Activated CD8-positive, alpha-beta memory T cell treated with anti-CD3 and anti-CD28 coated beads for 24 hours (primary cell): Measurements from ENCODE around the gene PSPN.

ENCODE experiments used
- DNase-seq: peaks from one replicate; pipeline ENCODE4 v3.0.0-alpha.2; 2020

Gene PSPN, protein sequence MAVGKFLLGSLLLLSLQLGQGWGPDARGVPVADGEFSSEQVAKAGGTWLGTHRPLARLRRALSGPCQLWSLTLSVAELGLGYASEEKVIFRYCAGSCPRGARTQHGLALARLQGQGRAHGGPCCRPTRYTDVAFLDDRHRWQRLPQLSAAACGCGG

DNA sequence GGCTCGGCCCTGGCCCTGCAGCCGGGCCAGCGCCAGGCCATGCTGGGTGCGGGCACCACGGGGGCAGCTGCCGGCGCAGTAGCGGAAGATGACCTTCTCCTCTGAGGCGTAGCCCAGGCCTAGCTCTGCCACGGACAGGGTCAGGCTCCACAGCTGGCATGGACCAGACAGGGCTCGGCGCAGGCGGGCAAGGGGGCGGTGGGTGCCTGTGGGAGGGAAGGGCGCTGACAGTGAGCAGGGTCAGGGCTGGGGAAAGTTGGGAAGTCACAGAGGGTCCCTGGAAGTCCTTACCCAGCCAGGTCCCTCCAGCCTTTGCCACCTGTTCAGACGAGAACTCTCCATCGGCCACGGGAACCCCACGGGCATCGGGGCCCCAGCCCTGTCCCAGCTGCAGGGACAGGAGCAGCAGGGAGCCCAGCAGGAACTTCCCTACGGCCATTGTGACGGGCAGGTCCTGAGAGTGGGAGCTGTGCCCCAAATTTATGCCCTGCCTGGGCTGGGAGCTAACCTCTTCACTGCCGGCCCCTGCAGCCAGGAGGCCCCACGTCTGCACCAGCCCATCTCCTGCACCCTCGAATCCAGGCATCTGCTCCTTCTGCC, at the start of gene PSPN:
Gene PSPN, minus strand, starts transcription at position 523 of the 600 bp plus-strand sequence. Its CDS starts 84 bp downstream, at position 439.
- DNase-seq: no peak

GRCh38 chr19:6424939-6425731, 49.4 kb upstream of the PSPN start:
- peak; percentile 98 for DNase-seq

DNA sequence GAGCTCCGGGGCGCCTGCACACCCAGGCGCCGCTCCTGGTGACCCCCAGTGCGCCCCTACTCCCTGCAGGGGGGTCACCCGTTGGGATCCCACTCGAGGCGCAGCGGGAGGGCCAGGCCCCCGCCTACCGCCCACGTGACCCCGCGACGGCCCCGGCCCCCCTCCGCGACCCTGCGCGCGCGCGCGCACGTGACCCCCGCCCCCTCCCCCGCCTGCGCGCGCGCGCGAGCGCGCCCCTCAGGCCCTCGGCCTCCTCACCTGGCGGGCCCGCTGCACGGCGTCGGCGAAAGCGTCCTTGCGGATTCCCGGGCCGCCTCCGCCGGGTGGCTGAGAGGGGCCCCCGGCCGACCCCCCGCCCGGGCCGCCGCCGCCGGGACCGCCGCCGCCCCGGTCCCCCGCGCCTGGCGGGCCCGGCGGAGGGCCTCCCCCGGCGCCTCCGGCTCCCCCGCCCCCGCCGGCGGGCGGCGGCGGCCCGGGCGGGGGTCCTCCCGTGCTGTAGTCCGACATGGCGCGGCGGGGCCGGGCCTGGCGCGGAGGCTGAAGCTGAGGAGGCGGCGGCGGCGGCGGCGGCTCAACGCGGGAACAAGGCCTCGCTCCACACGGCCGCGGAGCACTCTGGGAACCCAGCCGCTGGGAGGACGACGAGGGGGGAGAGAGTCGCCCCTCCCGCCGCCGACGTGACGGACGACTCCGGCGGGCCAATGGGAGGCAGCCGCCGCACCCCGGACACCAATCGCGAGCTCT, 48.6 kb upstream of the PSPN start, which contains the start of gene KHSRP:
Gene KHSRP, minus strand, starts transcription at position 617 of the 744 bp plus-strand sequence. Its CDS starts 110 bp downstream, at position 507.
- peak; percentile 70 for DNase-seq

DNA sequence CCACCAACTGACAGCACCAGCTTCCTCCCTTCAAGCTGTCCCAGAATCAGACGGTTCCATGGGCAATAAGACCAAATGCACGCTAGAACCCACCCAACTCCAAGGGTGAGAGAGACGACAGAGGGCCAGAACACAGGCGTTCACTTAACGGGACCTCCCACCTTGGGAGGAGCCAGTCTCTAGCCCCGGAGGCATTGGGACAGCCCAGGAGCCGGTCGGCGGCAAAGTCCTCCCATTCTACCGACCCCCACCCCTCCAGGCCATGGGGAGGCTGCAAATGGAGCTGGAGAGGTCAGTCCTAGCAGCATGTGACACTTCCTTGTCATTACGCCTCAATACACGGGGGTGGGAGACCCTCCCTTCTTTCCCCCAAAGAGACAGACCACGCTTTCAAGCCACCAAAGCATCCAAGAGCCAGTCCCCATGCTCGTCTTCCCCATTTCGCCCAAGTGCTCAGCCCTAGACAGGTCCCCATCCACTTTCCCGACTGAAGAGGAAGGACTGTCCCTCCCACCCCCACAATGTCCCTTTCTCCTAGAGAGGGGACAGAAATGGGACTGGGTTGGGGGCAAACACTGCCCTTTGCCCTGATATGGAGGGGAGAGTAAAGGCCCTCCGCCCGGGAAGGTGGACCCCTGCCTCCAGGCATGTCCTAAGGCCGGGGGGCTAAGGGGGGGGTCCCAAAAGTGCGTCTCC, 47.9 kb upstream of the PSPN start:
- DNase-seq: peak; percentile 74

GRCh38 chr19:6421075-6422014, 45.6 kb upstream of the PSPN start:
- no peak for DNase-seq

GRCh38 chr19:6418562-6418932, 42.8 kb upstream of the PSPN start:
- no peak for DNase-seq

- no peak for DNase-seq
These were observed 42.2 kb upstream of the PSPN start for GRCh38 chr19:6417713-6418561.

DNA sequence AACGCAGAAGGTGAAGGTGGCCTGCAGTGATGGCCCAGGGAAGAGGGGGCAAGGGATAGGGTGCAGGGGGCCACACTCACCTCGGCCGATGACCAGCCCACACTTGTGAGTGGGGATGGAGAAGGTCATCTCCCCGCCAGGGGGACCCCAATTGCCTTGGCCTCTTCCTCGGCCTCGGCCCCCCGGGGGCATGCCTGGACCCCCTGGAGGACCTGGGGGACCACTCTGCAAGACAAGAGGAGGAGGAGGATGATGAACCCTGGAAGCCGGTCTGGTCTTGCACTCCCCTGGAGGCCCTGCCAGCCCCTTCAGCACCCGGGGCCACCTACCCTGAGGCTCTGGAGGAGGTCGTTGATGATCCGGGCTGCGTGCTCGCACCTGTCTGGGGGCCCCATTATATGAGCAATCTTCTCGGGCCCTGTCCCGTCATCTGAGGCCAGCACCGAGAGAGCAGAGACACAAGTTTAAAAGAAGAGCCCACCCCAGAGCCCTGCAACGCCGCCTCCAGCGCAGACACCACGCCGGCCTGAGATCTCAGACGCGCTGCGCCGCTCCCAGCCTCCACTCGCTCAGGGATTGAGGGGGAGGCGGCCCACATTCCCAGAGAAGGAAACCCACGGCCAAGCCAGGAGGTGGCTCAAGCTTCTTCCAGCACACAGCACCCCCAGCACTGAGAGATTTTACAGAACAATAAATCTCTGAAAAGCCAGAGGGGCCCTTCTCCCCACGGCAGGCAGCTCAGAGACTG, 41.1 kb upstream of the PSPN start:
- DNase-seq: no peak

- no peak for DNase-seq
These were observed 40.0 kb upstream of the PSPN start for GRCh38 chr19:6415591-6416190.

DNA sequence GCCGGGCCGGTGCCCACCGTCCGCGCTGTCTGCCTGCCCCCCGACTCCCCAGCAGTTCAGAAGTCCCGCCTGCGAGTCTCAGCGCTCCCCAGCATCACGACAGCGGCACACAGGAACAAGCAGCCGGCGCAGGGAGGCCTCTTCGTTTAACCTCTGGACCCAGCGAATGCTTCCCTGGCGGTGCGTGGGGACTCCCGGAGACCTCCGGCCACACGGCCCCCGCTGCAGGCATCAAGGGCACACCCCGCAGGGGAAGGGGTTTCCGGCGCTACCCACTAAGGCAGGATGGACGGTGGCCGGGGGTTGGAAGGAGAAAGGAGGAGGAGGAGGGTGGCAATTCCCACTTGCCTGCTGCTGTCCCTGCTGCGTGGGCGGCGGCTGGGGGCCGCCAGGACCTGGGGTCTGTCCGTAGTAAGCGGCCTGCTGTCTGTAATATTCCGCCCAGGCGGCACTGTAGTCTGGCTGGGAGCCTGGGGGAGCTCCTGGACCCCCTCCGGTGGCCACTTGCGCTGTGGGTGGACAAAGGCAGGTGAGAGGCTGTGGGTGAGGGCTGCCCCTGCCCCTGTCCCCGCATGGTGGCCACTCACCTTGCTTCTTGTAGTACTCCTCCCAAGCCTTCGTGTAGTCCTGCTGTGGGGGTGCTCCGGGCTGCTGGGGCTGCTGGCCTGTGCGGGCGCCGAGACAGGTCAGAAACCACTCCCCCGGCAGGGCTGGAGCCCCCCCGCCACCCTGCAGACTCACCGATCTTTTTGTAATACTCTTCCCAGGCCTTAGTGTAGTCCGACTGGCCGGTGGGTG, 39.3 kb upstream of the PSPN start:
- DNase-seq: peak; percentile 56

GRCh38 chr19:6413721-6414643, 38.2 kb upstream of the PSPN start:
- DNase-seq: no peak

GRCh38 chr19:6413291-6413690, 37.6 kb upstream of the PSPN start:
- no peak for DNase-seq

- peak; percentile 78 for DNase-seq
These were observed 36.8 kb upstream of the PSPN start for GRCh38 chr19:6412447-6413091.

DNA sequence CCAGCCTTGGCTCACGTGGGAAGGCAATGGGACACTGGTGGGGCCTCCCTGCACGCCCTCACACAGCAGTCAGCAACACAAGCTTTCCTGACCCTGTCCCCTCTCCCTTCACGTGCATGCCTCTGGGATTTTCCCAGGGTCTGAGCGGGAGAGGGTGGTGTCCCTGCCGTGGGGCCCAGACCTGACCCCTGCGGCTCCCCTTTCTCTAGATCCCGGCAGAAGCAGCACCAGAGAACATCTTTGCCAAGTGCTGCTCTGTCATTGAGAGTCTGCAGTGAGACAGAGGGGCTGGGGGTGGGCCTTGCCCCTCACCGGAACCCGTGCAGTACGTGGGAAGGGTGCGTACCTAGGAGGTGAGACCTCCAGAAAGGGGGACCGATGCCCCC, 36.3 kb upstream of the PSPN start:
- no peak for DNase-seq

DNA sequence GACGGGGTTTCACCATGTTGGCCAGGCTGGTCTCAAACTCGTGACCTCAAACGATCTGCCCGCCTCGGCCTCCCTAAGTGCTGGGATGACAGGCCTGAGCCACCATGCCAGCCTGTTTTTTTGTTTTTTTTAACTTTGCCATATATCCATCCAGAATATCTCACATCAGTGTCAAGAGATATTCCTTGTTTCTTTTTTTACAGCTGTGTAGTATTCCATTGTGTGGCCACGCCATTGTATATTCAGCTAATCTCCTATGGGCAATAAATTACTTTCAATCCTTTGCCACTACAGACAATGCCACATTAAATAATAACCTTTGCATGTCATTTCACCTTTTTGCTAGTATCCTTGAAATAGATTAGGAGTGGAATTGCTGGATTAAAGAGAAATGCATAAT, 33.6 kb upstream of the PSPN start:
- no peak for DNase-seq

DNA sequence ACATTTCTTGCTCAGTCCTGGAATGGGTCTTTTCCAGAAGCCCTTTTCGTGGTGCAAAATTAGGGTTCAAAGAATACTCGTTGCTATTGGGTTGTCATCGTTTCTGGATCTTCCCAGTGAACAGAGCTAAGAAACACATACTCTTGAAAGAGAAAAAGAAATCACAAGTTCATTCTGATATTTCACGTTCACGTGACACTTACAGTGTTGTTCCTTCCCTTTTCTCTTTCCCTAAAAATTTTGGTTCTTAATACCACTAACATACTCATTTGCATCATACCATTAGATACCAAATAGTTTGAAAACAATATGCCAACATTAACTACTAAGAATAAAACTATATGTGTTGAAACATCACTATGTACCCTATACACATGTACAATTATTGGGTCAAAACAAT, 30.7 kb upstream of the PSPN start:
- no peak for DNase-seq
